ENCODE results near the gene PRSS36.
A peak's percentile ranks its signal among the peaks of the same experiment; 100 is the strongest.

PRSS36 gene

GRCh38 chr16:31093132-31093703, 56.6 kb downstream of the PRSS36 start:
- Histone ChIP-seq H3K27me3 (ENCODE audit: insufficient read depth, poor library complexity, severe bottlenecking) (no peaks in the 10 kb centered on the region), H3K4me3 (replicated peaks; ENCODE audit: insufficient read depth, low read length) (peak overlapping the region; percentile 79), H3K27ac (replicated peaks) (no peak overlapping the region)
- TF ChIP-seq POLR2AphosphoS5 (IDR thresholded peaks at IDR 0.05; ENCODE audit: low read depth) = no peak
- no peak for TF ChIP-seq SPI1 (IDR thresholded peaks at IDR 0.05; ENCODE audit: borderline replicate concordance, low read depth)
- TF ChIP-seq CTCF (IDR thresholded peaks at IDR 0.05; ENCODE audit: insufficient read depth, low read length) = no peak
- TF ChIP-seq REST (IDR thresholded peaks at IDR 0.05; ENCODE audit: insufficient replicate concordance, low read depth) = no peak
- no peak for TF ChIP-seq GABPA (IDR thresholded peaks at IDR 0.05; ENCODE audit: low read depth)
- DNase-seq (ENCODE audit: low read depth in 1 of 2, low spot score in 1 of 2) = peak in 1 of 2 experiments; percentile 26

- no peak for DNase-seq (ENCODE audit: low read depth in 1 of 2, low spot score in 1 of 2)
- H3K27me3 ChIP-seq (ENCODE audit: insufficient read depth, poor library complexity, severe bottlenecking) = no peaks in the 10 kb centered on the region
- H3K27ac ChIP-seq (replicated peaks) = no peak overlapping the region
- no peak for TF ChIP-seq REST (IDR thresholded peaks at IDR 0.05; ENCODE audit: insufficient replicate concordance, low read depth)
- TF ChIP-seq GABPA (IDR thresholded peaks at IDR 0.05; ENCODE audit: low read depth) = no peak
- TF ChIP-seq CTCF (IDR thresholded peaks at IDR 0.05; ENCODE audit: insufficient read depth, low read length) = no peak
- no peak for TF ChIP-seq SPI1 (IDR thresholded peaks at IDR 0.05; ENCODE audit: borderline replicate concordance, low read depth)
- TF ChIP-seq POLR2AphosphoS5 (IDR thresholded peaks at IDR 0.05; ENCODE audit: low read depth) = no peak
- no peak overlapping the region for H3K4me3 ChIP-seq (replicated peaks; ENCODE audit: insufficient read depth, low read length)
These were observed 57.5 kb downstream of the PRSS36 start for GRCh38 chr16:31092330-31092729.

- H3K4me3 ChIP-seq (replicated peaks; ENCODE audit: insufficient read depth, low read length) = no peak overlapping the region
- H3K27ac ChIP-seq (replicated peaks) = no peak overlapping the region
- H3K27me3 ChIP-seq (ENCODE audit: insufficient read depth, poor library complexity, severe bottlenecking) = no peaks in the 10 kb centered on the region
- TF ChIP-seq SPI1 (IDR thresholded peaks at IDR 0.05; ENCODE audit: borderline replicate concordance, low read depth) (no peak), GABPA (IDR thresholded peaks at IDR 0.05; ENCODE audit: low read depth) (no peak), POLR2AphosphoS5 (IDR thresholded peaks at IDR 0.05; ENCODE audit: low read depth) (no peak), REST (IDR thresholded peaks at IDR 0.05; ENCODE audit: insufficient replicate concordance, low read depth) (no peak), CTCF (IDR thresholded peaks at IDR 0.05; ENCODE audit: insufficient read depth, low read length) (no peak)
- DNase-seq (ENCODE audit: low read depth in 1 of 2, low spot score in 1 of 2) = no peak
These were observed 59.3 kb downstream of the PRSS36 start for GRCh38 chr16:31090540-31090939.

Measured in HL-60 (cell line).